ENCODE data around the gene SLC13A4. TPM values are rescaled to one million over a fixed set of nuclear protein-coding genes. Genes with fewer than 3 reads are reported as not detected.

SLC13A4 gene
- total RNA-seq, 1 donor from 2014 or later = not detected

- Mint-ChIP-seq H3K36me3 (ENCODE audit: low read depth) (no peaks in the 10 kb centered on the region), H3K4me3 (ENCODE audit: unreplicated experiment) (no peak overlapping the region), H3K4me1 (ENCODE audit: low read depth) (peaks cover 27% of the 10 kb centered on the region), H3K27me3 (ENCODE audit: low read depth) (no peaks in the 10 kb centered on the region), H3K27ac (ENCODE audit: unreplicated experiment) (peak overlapping the region; percentile 69), H3K9me3 (ENCODE audit: low read depth) (no peaks in the 10 kb centered on the region)
- no peak for TF ChIP-seq CTCF (IDR thresholded peaks at IDR 0.05)
- no peak for DNase-seq (ENCODE audit: low spot score)
Measured at GRCh38 chr7:135771961-135772638, 44.1 kb upstream of the SLC13A4 start.

- Mint-ChIP-seq H3K4me3 (ENCODE audit: unreplicated experiment) (no peak overlapping the region), H3K27ac (ENCODE audit: unreplicated experiment) (no peak overlapping the region), H3K4me1 (ENCODE audit: low read depth) (peaks cover 31% of the 10 kb centered on the region)
Measured at GRCh38 chr7:135771051-135771450, 43.1 kb upstream of the SLC13A4 start.

GRCh38 chr7:135770139-135770710 lies 42.2 kb upstream of the SLC13A4 start:
- H3K4me3 Mint-ChIP-seq (ENCODE audit: unreplicated experiment) = no peak overlapping the region
- H3K27me3 Mint-ChIP-seq (ENCODE audit: low read depth) = no peaks in the 10 kb centered on the region
- H3K27ac Mint-ChIP-seq (ENCODE audit: unreplicated experiment) = no peak overlapping the region
- H3K9me3 Mint-ChIP-seq (ENCODE audit: low read depth) = no peaks in the 10 kb centered on the region
- no peak for DNase-seq (ENCODE audit: low spot score)
- no peaks in the 10 kb centered on the region for H3K36me3 Mint-ChIP-seq (ENCODE audit: low read depth)
- peaks cover 31% of the 10 kb centered on the region for H3K4me1 Mint-ChIP-seq (ENCODE audit: low read depth)
- no peak for TF ChIP-seq CTCF (IDR thresholded peaks at IDR 0.05)

More at GRCh38 chr7:135771051-135771450, 43.1 kb upstream of the SLC13A4 start:
- TF ChIP-seq CTCF (IDR thresholded peaks at IDR 0.05) = no peak
- no peak for DNase-seq (ENCODE audit: low spot score)
- no peaks in the 10 kb centered on the region for H3K36me3 Mint-ChIP-seq (ENCODE audit: low read depth)
- H3K27me3 Mint-ChIP-seq (ENCODE audit: low read depth) = no peaks in the 10 kb centered on the region
- no peaks in the 10 kb centered on the region for H3K9me3 Mint-ChIP-seq (ENCODE audit: low read depth)

- no peak overlapping the region for H3K4me3 Mint-ChIP-seq (ENCODE audit: unreplicated experiment)
- DNase-seq (ENCODE audit: low spot score) = no peak
- TF ChIP-seq CTCF (IDR thresholded peaks at IDR 0.05) = no peak
- no peaks in the 10 kb centered on the region for H3K27me3 Mint-ChIP-seq (ENCODE audit: low read depth)
- H3K4me1 Mint-ChIP-seq (ENCODE audit: low read depth) = peaks cover 26% of the 10 kb centered on the region
- no peaks in the 10 kb centered on the region for H3K9me3 Mint-ChIP-seq (ENCODE audit: low read depth)
- H3K36me3 Mint-ChIP-seq (ENCODE audit: low read depth) = no peaks in the 10 kb centered on the region
- no peak overlapping the region for H3K27ac Mint-ChIP-seq (ENCODE audit: unreplicated experiment)
Measured at GRCh38 chr7:135769005-135769802, 41.2 kb upstream of the SLC13A4 start.

GRCh38 chr7:135768467-135768866 lies 40.5 kb upstream of the SLC13A4 start:
- H3K27me3 Mint-ChIP-seq (ENCODE audit: low read depth) = no peaks in the 10 kb centered on the region
- no peak for TF ChIP-seq CTCF (IDR thresholded peaks at IDR 0.05)
- H3K4me1 Mint-ChIP-seq (ENCODE audit: low read depth) = peaks cover 24% of the 10 kb centered on the region
- no peak overlapping the region for H3K27ac Mint-ChIP-seq (ENCODE audit: unreplicated experiment)
- H3K4me3 Mint-ChIP-seq (ENCODE audit: unreplicated experiment) = no peak overlapping the region
- H3K9me3 Mint-ChIP-seq (ENCODE audit: low read depth) = no peaks in the 10 kb centered on the region
- H3K36me3 Mint-ChIP-seq (ENCODE audit: low read depth) = no peaks in the 10 kb centered on the region
- DNase-seq (ENCODE audit: low spot score) = no peak

All from chondrocyte (in vitro differentiated cells).